HepG2 (cell line): ENCODE measurements around the gene SAMD10. TPM values are rescaled to one million over a fixed set of nuclear protein-coding genes. Genes with fewer than 3 reads are reported as not detected.
A peak's percentile ranks its signal among the peaks of the same experiment; 100 is the strongest.

Experiments used
- AGO2 ChIP-seq: fragments of 200-400 bp; formaldehyde crosslinking; optimal IDR thresholded peaks from 2 replicates; pipeline ENCODE3; 2017; ENCODE audit warnings: mild to moderate bottlenecking, low read depth, low read length, moderate library complexity
- ATAD3A ChIP-seq: sonication (generic); formaldehyde crosslinking; IDR thresholded peaks from 2 replicates; pipeline ENCODE4 v1.4.0; 2020; ENCODE audit warnings: missing genetic modification reagents
- HNRNPLL ChIP-seq: fragments of 200-400 bp; formaldehyde crosslinking; IDR thresholded peaks from 2 replicates; pipeline ENCODE4 v1.6.1; 2017; ENCODE audit warnings: mild to moderate bottlenecking, low read depth, low read length; ENCODE audit not compliant: poor library complexity, severe bottlenecking
- KLF16 ChIP-seq, 2 experiments: sonication (generic) in 1 of 2; formaldehyde crosslinking in 1 of 2; IDR thresholded peaks; 2 replicates each; pipeline versions ENCODE4 v1.6.1 to v1.8.0; 2016 to 2023; ENCODE audit warnings: missing genetic modification reagents in 2 of 2, missing compliant biosample characterization in 1 of 2
- PCBP1 ChIP-seq: fragments of 200-400 bp; formaldehyde crosslinking; IDR thresholded peaks from 2 replicates; pipeline ENCODE4 v1.6.1; 2017; ENCODE audit warnings: mild to moderate bottlenecking, low read depth, low read length, borderline replicate concordance
- POLR2A ChIP-seq, 2 experiments: IDR thresholded peaks; 2 replicates each; pipeline ENCODE4 v1.6.1; 2011; ENCODE audit warnings: low read depth in 2 of 2, low read length in 2 of 2, mild to moderate bottlenecking in 1 of 2, moderate library complexity in 1 of 2; ENCODE audit not compliant: insufficient read depth in 1 of 2
- POLR2G ChIP-seq: fragments of 200-400 bp; formaldehyde crosslinking; IDR thresholded peaks from 2 replicates; pipeline ENCODE4 v1.6.1; 2018; ENCODE audit warnings: mild to moderate bottlenecking, low read depth, low read length, moderate library complexity
- RAD21 ChIP-seq: fragments of 450-650 bp; formaldehyde crosslinking; IDR thresholded peaks from 2 replicates; pipeline ENCODE4 v1.5.0; 2020; ENCODE audit warnings: mild to moderate bottlenecking
- SP140L ChIP-seq: sonication (generic); formaldehyde crosslinking; IDR thresholded peaks from 2 replicates; pipeline ENCODE4 v1.4.0; 2020; ENCODE audit warnings: missing genetic modification reagents, borderline replicate concordance
- TOPORS ChIP-seq: sonication (generic); formaldehyde crosslinking; IDR thresholded peaks from 2 replicates; pipeline ENCODE4 v1.8.0; 2023; ENCODE audit warnings: mild to moderate bottlenecking, missing genetic modification reagents
- USF2 ChIP-seq, 2 experiments: sonication (generic) in 1 of 2; formaldehyde crosslinking in 1 of 2; IDR thresholded peaks; 2 replicates each; pipeline versions ENCODE4 v1.5.1 to v1.6.1; 2011 to 2020; ENCODE audit warnings: borderline replicate concordance in 1 of 2, low read depth in 1 of 2, low read length in 1 of 2, mild to moderate bottlenecking in 1 of 2, missing genetic modification reagents in 1 of 2, moderate library complexity in 1 of 2
- YEATS2 ChIP-seq: sonication (generic); formaldehyde crosslinking; IDR thresholded peaks from 2 replicates; pipeline ENCODE4 v1.4.0; 2020; ENCODE audit warnings: missing genetic modification reagents, borderline replicate concordance
- ZEB1 ChIP-seq: IDR thresholded peaks from 2 replicates; pipeline ENCODE4 v1.6.1; 2012; ENCODE audit warnings: mild to moderate bottlenecking, low read depth, inconsistent platforms; ENCODE audit not compliant: insufficient replicate concordance
- ZNF124 ChIP-seq: sonication (generic); formaldehyde crosslinking; IDR thresholded peaks from 2 replicates; pipeline ENCODE4 v1.4.0; 2020; ENCODE audit warnings: missing genetic modification reagents
- ZNF460 ChIP-seq: sonication (generic); formaldehyde crosslinking; IDR thresholded peaks from 2 replicates; pipeline ENCODE4 v1.5.1; 2020; ENCODE audit warnings: missing genetic modification reagents, mild to moderate bottlenecking, borderline replicate concordance
- ZNF552 ChIP-seq: sonication (generic); formaldehyde crosslinking; IDR thresholded peaks from 2 replicates; pipeline ENCODE4 v1.9.0; 2022; ENCODE audit warnings: missing genetic modification reagents, mild to moderate bottlenecking, borderline replicate concordance
- ZNF720 ChIP-seq: sonication (generic); formaldehyde crosslinking; IDR thresholded peaks from 2 replicates; pipeline ENCODE4 v1.4.0; 2020; ENCODE audit warnings: missing genetic modification reagents
- ZNF839 ChIP-seq: sonication (generic); formaldehyde crosslinking; IDR thresholded peaks from 2 replicates; pipeline ENCODE4 v1.4.0; 2020; ENCODE audit warnings: missing genetic modification reagents, mild to moderate bottlenecking, borderline replicate concordance
- polyA plus RNA-seq, 8 experiments: library from polyadenylated mRNA; depleted of rRNA in 3 of 8; stranded (reverse) in 7 of 8; unstranded in 1 of 8; fragments of >200 nt; fragmentation: Illumina TruSeq in 4 of 8; extraction: Trizol in 4 of 8; gene quantifications; 2 replicates each; pipeline versions ENCODE4 v1.2.1 to v1.2.3, GENCODE V29; 2011 to 2016; ENCODE audit warnings: low read depth in 4 of 8, missing spikeins in 1 of 8, mixed read lengths in 1 of 8; ENCODE audit not compliant: insufficient read depth in 1 of 8
- total RNA-seq, 5 experiments: library from RNA; depleted of rRNA; stranded (reverse); fragments of >200 nt; fragmentation: Illumina TruSeq; extraction: Trizol; gene quantifications; 2 replicates each; pipeline ENCODE4 v1.2.3, GENCODE V29; 2016; ENCODE audit warnings: low read depth in 1 of 5
- TF ChIP-seq, protein P1 (sequence below): sonication (generic); formaldehyde crosslinking; IDR thresholded peaks from 2 replicates; pipeline ENCODE4 v1.8.0; 2022; ENCODE audit warnings: mild to moderate bottlenecking, missing genetic modification reagents, borderline replicate concordance
- TF ChIP-seq, protein P2 (sequence below): sonication (generic); formaldehyde crosslinking; IDR thresholded peaks from 2 replicates; pipeline ENCODE4 v1.5.0; 2020; ENCODE audit warnings: missing genetic modification reagents, mild to moderate bottlenecking, borderline replicate concordance
- TF ChIP-seq, protein P3 (sequence below): sonication (generic); formaldehyde crosslinking; IDR thresholded peaks from 2 replicates; pipeline ENCODE4 v1.5.1; 2020; ENCODE audit warnings: mild to moderate bottlenecking, missing genetic modification reagents

SAMD10 gene
- total and polyA plus RNA-seq, 2 of the 13 experiments (the other 11 are each of a cell fraction or from before 2014, with no cell fraction given) = 6.1 to 11.0 TPM

- TF ChIP-seq ATAD3A (CRISPR knock-in tag) (no peak), KLF16 (CRISPR knock-in tag; IDR thresholded peaks at IDR 0.05) (no peak), ZEB1 (no peak), SP140L (CRISPR knock-in tag) (no peak), ZNF460 (CRISPR knock-in tag) (no peak), POLR2G (no peak), HNRNPLL (peak; percentile 30), ZNF839 (CRISPR knock-in tag) (no peak), POLR2A (IDR thresholded peaks at IDR 0.05; ENCODE audit: insufficient read depth in 1 of 2, low read depth in 2 of 2, low read length in 2 of 2) (no peak), AGO2 (peak; percentile 79), ZNF124 (no peak), ZNF720 (CRISPR knock-in tag) (no peak), ZNF552 (CRISPR knock-in tag) (no peak), PCBP1 (no peak), YEATS2 (no peak), RAD21 (CRISPR knock-in tag) (peak; percentile 59; the same call in 1 of the 2 replicates), USF2 (IDR thresholded peaks at IDR 0.05; ENCODE audit: low read depth, low read length) (no peak), USF2 (CRISPR knock-in tag; IDR thresholded peaks at IDR 0.05; ENCODE audit: borderline replicate concordance) (no peak), TOPORS (CRISPR knock-in tag) (no peak)
- TF ChIP-seq, protein P1, sequence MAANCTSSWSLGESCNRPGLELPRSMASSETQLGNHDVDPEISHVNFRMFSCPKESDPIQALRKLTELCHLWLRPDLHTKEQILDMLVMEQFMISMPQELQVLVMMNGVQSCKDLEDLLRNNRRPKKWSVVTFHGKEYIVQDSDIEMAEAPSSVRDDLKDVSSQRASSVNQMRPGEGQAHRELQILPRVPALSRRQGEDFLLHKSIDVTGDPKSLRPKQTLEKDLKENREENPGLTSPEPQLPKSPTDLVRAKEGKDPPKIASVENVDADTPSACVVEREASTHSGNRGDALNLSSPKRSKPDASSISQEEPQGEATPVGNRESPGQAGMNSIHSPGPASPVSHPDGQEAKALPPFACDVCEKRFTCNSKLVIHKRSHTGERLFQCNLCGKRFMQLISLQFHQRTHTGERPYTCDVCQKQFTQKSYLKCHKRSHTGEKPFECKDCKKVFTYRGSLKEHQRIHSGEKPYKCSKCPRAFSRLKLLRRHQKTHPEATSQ (CRISPR knock-in tag) = no peak
- TF ChIP-seq, protein P2, sequence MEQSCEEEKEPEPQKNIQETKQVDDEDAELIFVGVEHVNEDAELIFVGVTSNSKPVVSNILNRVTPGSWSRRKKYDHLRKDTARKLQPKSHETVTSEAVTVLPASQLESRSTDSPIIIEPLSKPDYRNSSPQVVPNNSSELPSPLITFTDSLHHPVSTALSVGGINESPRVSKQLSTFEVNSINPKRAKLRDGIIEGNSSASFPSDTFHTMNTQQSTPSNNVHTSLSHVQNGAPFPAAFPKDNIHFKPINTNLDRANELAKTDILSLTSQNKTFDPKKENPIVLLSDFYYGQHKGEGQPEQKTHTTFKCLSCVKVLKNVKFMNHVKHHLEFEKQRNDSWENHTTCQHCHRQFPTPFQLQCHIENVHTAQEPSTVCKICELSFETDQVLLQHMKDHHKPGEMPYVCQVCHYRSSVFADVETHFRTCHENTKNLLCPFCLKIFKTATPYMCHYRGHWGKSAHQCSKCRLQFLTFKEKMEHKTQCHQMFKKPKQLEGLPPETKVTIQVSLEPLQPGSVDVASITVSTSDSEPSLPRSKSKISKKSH (CRISPR knock-in tag) = peak; percentile 42; the same call in 1 of the 2 replicates
- TF ChIP-seq, protein P3, sequence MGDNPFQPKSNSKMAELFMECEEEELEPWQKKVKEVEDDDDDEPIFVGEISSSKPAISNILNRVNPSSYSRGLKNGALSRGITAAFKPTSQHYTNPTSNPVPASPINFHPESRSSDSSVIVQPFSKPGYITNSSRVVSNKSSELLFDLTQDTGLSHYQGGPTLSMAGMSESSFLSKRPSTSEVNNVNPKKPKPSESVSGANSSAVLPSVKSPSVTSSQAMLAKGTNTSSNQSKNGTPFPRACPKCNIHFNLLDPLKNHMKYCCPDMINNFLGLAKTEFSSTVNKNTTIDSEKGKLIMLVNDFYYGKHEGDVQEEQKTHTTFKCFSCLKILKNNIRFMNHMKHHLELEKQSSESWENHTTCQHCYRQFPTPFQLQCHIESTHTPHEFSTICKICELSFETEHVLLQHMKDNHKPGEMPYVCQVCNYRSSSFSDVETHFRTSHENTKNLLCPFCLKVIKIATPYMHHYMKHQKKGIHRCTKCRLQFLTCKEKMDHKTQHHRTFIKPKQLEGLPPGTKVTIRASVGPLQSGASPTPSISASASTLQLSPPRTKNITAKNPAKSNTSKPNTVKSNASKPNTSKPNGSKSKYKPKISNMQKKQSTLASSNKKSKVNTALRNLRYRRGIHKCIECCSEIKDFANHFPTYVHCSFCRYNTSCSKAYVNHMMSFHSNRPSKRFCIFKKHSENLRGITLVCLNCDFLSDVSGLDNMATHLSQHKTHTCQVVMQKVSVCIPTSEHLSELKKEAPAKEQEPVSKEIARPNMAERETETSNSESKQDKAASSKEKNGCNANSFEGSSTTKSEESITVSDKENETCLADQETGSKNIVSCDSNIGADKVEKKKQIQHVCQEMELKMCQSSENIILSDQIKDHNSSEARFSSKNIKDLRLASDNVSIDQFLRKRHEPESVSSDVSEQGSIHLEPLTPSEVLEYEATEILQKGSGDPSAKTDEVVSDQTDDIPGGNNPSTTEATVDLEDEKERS (CRISPR knock-in tag) = no peak
These were observed 45.0 kb downstream of the SAMD10 start (continued) for GRCh38 chr20:63934271-63935068.
